Keratinocyte (primary cell): Measurements from ENCODE around the gene TSPYL2.

ENCODE experiments used
- EZH2 ChIP-seq: IDR thresholded peaks from one replicate; pipeline ENCODE4 v1.6.1; 2012; ENCODE audit warnings: inconsistent platforms, mild to moderate bottlenecking, low read length, moderate library complexity
- TF ChIP-seq, protein P1 (sequence below), 3 experiments: IDR thresholded peaks in 1 of 3; conservative IDR thresholded peaks in 1 of 3; optimal IDR thresholded peaks in 1 of 3; 2 replicates in 2 of 3; 3 replicates in 1 of 3; pipeline versions ENCODE3 to v1.5.1; 2011; ENCODE audit warnings: low read length in 3 of 3, mild to moderate bottlenecking in 3 of 3, moderate library complexity in 2 of 3, control low read depth in 1 of 3, inconsistent platforms in 1 of 3; ENCODE audit not compliant: insufficient read depth in 2 of 3; ENCODE audit errors: extremely low read depth in 1 of 3

DNA sequence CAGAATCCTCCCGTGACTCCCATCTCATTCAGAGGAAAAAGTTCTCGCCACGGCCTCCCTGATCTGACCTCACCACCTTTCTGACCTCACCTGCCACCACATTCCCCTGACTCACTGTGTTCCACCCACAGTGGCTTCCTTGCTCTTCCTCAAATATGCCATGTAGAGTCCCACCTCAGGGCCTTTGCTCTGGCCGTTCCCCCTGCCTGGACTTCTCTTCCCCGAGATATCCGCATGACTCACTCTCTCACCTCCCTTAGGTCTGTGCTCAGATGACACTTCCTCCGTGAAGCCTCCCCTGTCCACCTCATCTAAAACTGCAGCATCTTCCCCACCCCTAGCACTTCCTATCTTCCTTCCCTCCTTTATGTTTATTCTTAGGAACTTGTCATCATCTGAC is 7.2 kb upstream of the TSPYL2 start:
- TF ChIP-seq EZH2: no peak
- TF ChIP-seq, protein P1, sequence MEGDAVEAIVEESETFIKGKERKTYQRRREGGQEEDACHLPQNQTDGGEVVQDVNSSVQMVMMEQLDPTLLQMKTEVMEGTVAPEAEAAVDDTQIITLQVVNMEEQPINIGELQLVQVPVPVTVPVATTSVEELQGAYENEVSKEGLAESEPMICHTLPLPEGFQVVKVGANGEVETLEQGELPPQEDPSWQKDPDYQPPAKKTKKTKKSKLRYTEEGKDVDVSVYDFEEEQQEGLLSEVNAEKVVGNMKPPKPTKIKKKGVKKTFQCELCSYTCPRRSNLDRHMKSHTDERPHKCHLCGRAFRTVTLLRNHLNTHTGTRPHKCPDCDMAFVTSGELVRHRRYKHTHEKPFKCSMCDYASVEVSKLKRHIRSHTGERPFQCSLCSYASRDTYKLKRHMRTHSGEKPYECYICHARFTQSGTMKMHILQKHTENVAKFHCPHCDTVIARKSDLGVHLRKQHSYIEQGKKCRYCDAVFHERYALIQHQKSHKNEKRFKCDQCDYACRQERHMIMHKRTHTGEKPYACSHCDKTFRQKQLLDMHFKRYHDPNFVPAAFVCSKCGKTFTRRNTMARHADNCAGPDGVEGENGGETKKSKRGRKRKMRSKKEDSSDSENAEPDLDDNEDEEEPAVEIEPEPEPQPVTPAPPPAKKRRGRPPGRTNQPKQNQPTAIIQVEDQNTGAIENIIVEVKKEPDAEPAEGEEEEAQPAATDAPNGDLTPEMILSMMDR (optimal IDR thresholded peaks at IDR 0.05 in 1 of 3, IDR thresholded peaks at IDR 0.05 in 1 of 3, conservative IDR thresholded peaks at IDR 0.05 in 1 of 3; ENCODE audit: extremely low read depth in 1 of 3, insufficient read depth in 2 of 3, low read length in 3 of 3): no peak
